Measurements from ENCODE around the gene SUGCT.

DNA sequence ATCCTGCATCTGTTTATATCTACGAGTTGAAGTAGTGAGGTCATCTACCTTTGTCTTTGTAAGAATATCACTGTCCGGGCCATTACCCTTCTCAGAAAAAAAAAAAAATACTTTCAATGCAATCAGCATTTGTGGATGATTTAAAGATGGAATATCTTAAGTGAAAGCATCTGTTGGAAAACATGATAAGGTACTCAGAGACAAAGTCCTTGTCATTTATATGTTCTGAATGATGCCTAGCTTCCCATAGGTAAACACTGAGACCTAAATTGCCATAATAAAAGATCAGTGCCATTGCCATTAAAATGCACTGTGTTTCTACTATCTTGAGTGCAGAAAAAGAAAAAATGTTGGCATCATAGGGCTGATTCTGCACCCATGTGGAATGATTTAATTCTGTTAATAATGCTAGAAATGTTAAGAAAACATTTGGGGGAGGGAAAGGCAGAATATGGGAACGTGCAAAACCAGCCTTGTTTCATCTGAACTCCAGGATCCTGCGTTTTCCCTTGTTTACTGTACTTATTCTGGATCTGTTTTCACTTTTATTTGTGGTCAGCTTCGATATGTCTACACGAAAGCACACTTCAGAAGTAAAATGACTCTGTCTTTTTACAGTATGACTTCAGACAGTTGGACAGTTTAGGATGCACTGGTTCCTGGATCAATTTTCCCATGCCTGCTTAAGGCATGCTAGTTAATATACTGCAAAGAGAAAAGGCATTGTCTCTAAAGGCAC is 669.8 kb downstream of the SUGCT start:
- TF ChIP-seq ZNF425 (CRISPR knock-in tag; conservative IDR thresholded peaks at IDR 0.05) (no peak), SMAD3 (CRISPR knock-in tag; IDR thresholded peaks at IDR 0.05; ENCODE audit: borderline replicate concordance) (no peak), CBFB (CRISPR knock-in tag; IDR thresholded peaks at IDR 0.05; ENCODE audit: low read depth) (no peak), GRHL2 (CRISPR knock-in tag; IDR thresholded peaks at IDR 0.05; ENCODE audit: insufficient replicate concordance, severe bottlenecking) (no peak), CREB1 (CRISPR knock-in tag; IDR thresholded peaks at IDR 0.05) (no peak), CTCF (IDR thresholded peaks at IDR 0.05) (no peak), USF2 (CRISPR knock-in tag; IDR thresholded peaks at IDR 0.05) (no peak), USF1 (CRISPR knock-in tag; IDR thresholded peaks at IDR 0.05) (no peak), SP1 (CRISPR knock-in tag; conservative IDR thresholded peaks at IDR 0.05) (no peak)
- TF ChIP-seq, protein P1, sequence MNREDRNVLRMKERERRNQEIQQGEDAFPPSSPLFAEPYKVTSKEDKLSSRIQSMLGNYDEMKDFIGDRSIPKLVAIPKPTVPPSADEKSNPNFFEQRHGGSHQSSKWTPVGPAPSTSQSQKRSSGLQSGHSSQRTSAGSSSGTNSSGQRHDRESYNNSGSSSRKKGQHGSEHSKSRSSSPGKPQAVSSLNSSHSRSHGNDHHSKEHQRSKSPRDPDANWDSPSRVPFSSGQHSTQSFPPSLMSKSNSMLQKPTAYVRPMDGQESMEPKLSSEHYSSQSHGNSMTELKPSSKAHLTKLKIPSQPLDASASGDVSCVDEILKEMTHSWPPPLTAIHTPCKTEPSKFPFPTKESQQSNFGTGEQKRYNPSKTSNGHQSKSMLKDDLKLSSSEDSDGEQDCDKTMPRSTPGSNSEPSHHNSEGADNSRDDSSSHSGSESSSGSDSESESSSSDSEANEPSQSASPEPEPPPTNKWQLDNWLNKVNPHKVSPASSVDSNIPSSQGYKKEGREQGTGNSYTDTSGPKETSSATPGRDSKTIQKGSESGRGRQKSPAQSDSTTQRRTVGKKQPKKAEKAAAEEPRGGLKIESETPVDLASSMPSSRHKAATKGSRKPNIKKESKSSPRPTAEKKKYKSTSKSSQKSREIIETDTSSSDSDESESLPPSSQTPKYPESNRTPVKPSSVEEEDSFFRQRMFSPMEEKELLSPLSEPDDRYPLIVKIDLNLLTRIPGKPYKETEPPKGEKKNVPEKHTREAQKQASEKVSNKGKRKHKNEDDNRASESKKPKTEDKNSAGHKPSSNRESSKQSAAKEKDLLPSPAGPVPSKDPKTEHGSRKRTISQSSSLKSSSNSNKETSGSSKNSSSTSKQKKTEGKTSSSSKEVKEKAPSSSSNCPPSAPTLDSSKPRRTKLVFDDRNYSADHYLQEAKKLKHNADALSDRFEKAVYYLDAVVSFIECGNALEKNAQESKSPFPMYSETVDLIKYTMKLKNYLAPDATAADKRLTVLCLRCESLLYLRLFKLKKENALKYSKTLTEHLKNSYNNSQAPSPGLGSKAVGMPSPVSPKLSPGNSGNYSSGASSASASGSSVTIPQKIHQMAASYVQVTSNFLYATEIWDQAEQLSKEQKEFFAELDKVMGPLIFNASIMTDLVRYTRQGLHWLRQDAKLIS (CRISPR knock-in tag; IDR thresholded peaks at IDR 0.05; ENCODE audit: borderline replicate concordance): no peak
- TF ChIP-seq, protein P2, sequence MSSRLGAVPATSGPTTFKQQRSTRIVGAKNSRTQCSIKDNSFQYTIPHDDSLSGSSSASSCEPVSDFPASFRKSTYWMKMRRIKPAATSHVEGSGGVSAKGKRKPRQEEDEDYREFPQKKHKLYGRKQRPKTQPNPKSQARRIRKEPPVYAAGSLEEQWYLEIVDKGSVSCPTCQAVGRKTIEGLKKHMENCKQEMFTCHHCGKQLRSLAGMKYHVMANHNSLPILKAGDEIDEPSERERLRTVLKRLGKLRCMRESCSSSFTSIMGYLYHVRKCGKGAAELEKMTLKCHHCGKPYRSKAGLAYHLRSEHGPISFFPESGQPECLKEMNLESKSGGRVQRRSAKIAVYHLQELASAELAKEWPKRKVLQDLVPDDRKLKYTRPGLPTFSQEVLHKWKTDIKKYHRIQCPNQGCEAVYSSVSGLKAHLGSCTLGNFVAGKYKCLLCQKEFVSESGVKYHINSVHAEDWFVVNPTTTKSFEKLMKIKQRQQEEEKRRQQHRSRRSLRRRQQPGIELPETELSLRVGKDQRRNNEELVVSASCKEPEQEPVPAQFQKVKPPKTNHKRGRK (CRISPR knock-in tag; IDR thresholded peaks at IDR 0.05; ENCODE audit: borderline replicate concordance): no peak
- TF ChIP-seq, protein P3, sequence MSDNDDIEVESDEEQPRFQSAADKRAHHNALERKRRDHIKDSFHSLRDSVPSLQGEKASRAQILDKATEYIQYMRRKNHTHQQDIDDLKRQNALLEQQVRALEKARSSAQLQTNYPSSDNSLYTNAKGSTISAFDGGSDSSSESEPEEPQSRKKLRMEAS (CRISPR knock-in tag; IDR thresholded peaks at IDR 0.05): no peak
